Pancreas (tissue), 10 donors: ENCODE data around the gene TTC13. TPM values are rescaled to one million over a fixed set of nuclear protein-coding genes. Genes with fewer than 3 reads are reported as not detected.

Experiments used
- ATAC-seq, 4 donors: fragments of 200-7000 bp; cut with Tn5 transposase; one replicate each; pipeline versions ENCODE4 v1.8.0 to v1.9.1; 2020; ENCODE audit warnings: mild to moderate bottlenecking in 4 of 4, moderate library complexity in 4 of 4
- DNase-seq, 6 donors: peaks; one replicate each; pipeline ENCODE4 v3.0.0-alpha.2; 2020
- FAIRE-seq: peaks from 2 replicates; lab custom pipeline; 2012; peaks lifted over from hg19 to GRCh38; lab: Jason Lieb, UNC
- H3K27ac ChIP-seq, 4 donors: fragments of 200-600 bp; sonication (generic); 1 replicate in 3 of 4; 2 replicates in 1 of 4; pipeline versions ENCODE4 v1.5.0 to v1.8.0; 2020
- H3K27me3 ChIP-seq, 4 donors: fragments of 200-600 bp; one replicate each; pipeline ENCODE4 v1.8.0; 2021
- H3K36me3 ChIP-seq, 3 donors: fragments of 200-600 bp; sonication (generic) in 1 of 3; one replicate each; pipeline versions ENCODE4 v1.5.0 to v1.8.0; 2020 to 2021
- H3K4me1 ChIP-seq, 3 donors: fragments of 200-600 bp; one replicate each; pipeline ENCODE4 v1.8.0; 2021
- H3K4me3 ChIP-seq, 4 donors: fragments of 200-600 bp; sonication (generic) in 2 of 4; one replicate each; pipeline versions ENCODE4 v1.5.0 to v1.8.0; 2020 to 2021
- H3K9me3 ChIP-seq, 4 donors: fragments of 200-600 bp; one replicate each; pipeline ENCODE4 v1.8.0; 2021
- CTCF ChIP-seq, 4 donors: fragments of 200-600 bp; sonication (generic) in 3 of 4; IDR thresholded peaks; one replicate each; pipeline versions ENCODE4 v1.5.0 to v1.8.0; 2021; ENCODE audit warnings: antibody characterized with exemption in 4 of 4
- WGBS, 2 donors: extraction: QIAGEN DNeasy Blood & Tissue Kit; methylation state at CpG; one replicate each; pipeline ENCODE4 v1.1.7; 2013; 5-methylcytosine and 5-hydroxymethylcytosine counted together
- intact Hi-C, 3 donors: fragments of 100-400 bp; cut with DNase I; formaldehyde crosslinking; loops; one replicate each; pipeline versions ENCODE4 v1.11.1 to v1.14.2; 2022
- polyA plus RNA-seq, 2 donors: library from polyadenylated mRNA; stranded (reverse); fragments of 200-250 nt; gene quantifications; one replicate each; pipeline ENCODE4 v1.2.3, GENCODE V29; 2013
- total RNA-seq, 6 donors: library from RNA; stranded (reverse); fragmentation: NEBNext Ultra II Directional in 4 of 6; extraction: Animal tissue kit (Norgen Biotek cat#: 25700) in 4 of 6; gene quantifications; one replicate each; pipeline versions ENCODE4 v1.2.1 to v1.2.4, GENCODE V29; 2021 to 2023
- donor health status: healthy with polysubstance abuse.
- donor health status: DM: no; HTN: no; CAD: no; lungs with moderate emphysema.
- donor health status: DM: no; HTN: no; CAD: no.
- donor health status: control.
- donor health status: control.
- donor health status: Bipolar disorder and iron deficiency.
- donor health status: DM: yes; HTN: yes; CAD: no.
- donor health status: DM: no; HTN: no; CAD: no.
- donor health status: DM: no; HTN: no; CAD: no.
- donor health status: DM: yes; HTN: yes; CAD: no.

TTC13 gene
- total and polyA plus RNA-seq, 8 donors, result 5.3 to 17.0 (median 8.8) TPM

GRCh38 chr1:230965535-230965934 is 13.1 kb downstream of the TTC13 start:
- no peak overlapping the region for H3K4me3 ChIP-seq
- no peaks in the 10 kb centered on the region for H3K27me3 ChIP-seq
- DNase-seq (no peak), FAIRE-seq (no peak), ATAC-seq (no peak)
- H3K4me1 ChIP-seq, result peaks cover 0 to 5% (median 0%) of the 10 kb centered on the region in 3 donors
- H3K27ac ChIP-seq, result no peak overlapping the region
- no peaks in the 10 kb centered on the region for H3K9me3 ChIP-seq
- TF ChIP-seq CTCF (IDR thresholded peaks at IDR 0.05), result no peak
- no peaks in the 10 kb centered on the region for H3K36me3 ChIP-seq
- intact Hi-C loops, result no loop called here
- WGBS, 2 donors, result 73 to 79% methylated on average over 5 of the region's 5 CpGs

DNA sequence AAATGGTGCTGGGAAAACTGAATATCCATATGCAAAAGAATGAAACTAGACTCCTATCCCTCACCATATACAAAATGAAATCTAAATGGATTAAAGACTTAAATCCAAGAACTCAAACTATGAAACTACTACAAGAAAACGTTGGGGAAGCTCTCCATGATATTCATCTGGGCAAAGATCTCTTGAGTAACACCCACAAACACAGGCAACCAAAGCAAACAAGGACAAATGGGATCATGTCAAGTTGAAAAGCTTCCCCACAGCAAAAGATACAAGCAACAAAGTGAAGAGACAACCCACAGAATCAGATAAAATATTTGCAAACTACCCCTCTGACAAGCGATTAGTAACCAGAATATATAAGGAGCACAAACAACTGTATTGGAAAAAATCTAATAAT is 13.8 kb downstream of the TTC13 start:
- intact Hi-C loops, result no loop called here
- WGBS, 2 donors, result 45 to 47% methylated on average over 2 of the region's 2 CpGs
- Histone ChIP-seq H3K4me1 (peaks cover 0 to 5% (median 0%) of the 10 kb centered on the region in 3 donors), H3K36me3 (no peaks in the 10 kb centered on the region), H3K4me3 (no peak overlapping the region), H3K27me3 (no peaks in the 10 kb centered on the region), H3K27ac (no peak overlapping the region), H3K9me3 (no peaks in the 10 kb centered on the region)
- FAIRE-seq (no peak), ATAC-seq (no peak), DNase-seq (no peak)
- TF ChIP-seq CTCF (IDR thresholded peaks at IDR 0.05), result no peak

DNA sequence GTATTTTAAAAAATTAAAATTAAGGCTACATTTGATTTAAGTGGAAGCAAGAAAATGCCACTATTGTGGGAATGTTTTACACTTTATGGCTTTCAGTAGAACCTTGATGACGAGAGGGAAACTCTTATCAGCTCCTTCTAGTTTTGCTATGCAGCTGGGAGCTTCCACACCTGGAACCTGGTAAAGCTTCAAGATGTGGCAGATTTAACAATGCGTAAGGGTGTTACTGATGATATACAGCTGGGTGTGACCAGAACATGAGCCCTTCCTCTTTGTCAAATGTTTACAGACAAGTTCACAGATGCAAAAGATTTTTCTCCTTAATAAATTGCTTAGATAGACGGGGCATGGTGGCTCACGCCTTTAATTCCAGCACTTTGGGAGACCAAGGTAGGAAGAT is 20.3 kb downstream of the TTC13 start:
- H3K36me3 ChIP-seq, result no peaks in the 10 kb centered on the region
- no peak overlapping the region for H3K4me3 ChIP-seq
- ATAC-seq (peak in 2 of 4 donors; percentile 55 to 80), FAIRE-seq (no peak), DNase-seq (peak in 1 of 6 donors; percentile 23)
- no peaks in the 10 kb centered on the region for H3K27me3 ChIP-seq
- H3K9me3 ChIP-seq, result no peaks in the 10 kb centered on the region
- intact Hi-C loops, result no loop called here
- H3K4me1 ChIP-seq, result peaks cover 0 to 5% (median 0%) of the 10 kb centered on the region in 3 donors
- no peak for TF ChIP-seq CTCF (IDR thresholded peaks at IDR 0.05)
- WGBS, 2 donors, result 62 to 67% methylated on average over 4 of the region's 4 CpGs
- no peak overlapping the region for H3K27ac ChIP-seq

GRCh38 chr1:230957580-230957989 is 21.1 kb downstream of the TTC13 start:
- H3K9me3 ChIP-seq, result no peaks in the 10 kb centered on the region
- ATAC-seq, result no peak
- DNase-seq, result no peak
- intact Hi-C loops, result no loop called here
- no peak overlapping the region for H3K27ac ChIP-seq
- peaks cover 0 to 5% (median 0%) of the 10 kb centered on the region in 3 donors for H3K4me1 ChIP-seq
- TF ChIP-seq CTCF (IDR thresholded peaks at IDR 0.05), result no peak
- FAIRE-seq, result no peak
- H3K4me3 ChIP-seq, result no peak overlapping the region
- WGBS, 2 donors, result 94 to 98% methylated on average over 4 of the region's 4 CpGs
- H3K27me3 ChIP-seq, result no peaks in the 10 kb centered on the region
- H3K36me3 ChIP-seq, result no peaks in the 10 kb centered on the region

- H3K27ac ChIP-seq, result no peak overlapping the region
- intact Hi-C loops, result no loop called here
- ATAC-seq, result no peak
- DNase-seq, result no peak
- H3K36me3 ChIP-seq, result no peaks in the 10 kb centered on the region
- no peak for TF ChIP-seq CTCF (IDR thresholded peaks at IDR 0.05)
- WGBS, 2 donors, result 41 to 43% methylated on average over 3 of the region's 3 CpGs
- H3K4me3 ChIP-seq, result no peak overlapping the region
- no peak for FAIRE-seq
- no peaks in the 10 kb centered on the region for H3K27me3 ChIP-seq
- no peaks in the 10 kb centered on the region for H3K9me3 ChIP-seq
- H3K4me1 ChIP-seq, result no peaks in the 10 kb centered on the region
Observed at GRCh38 chr1:230950404-230950803, 28.3 kb downstream of the TTC13 start.
